NT2/D1 (cell line): Measurements from ENCODE around the gene ITPKB.

Experiments
- DNase-seq: peaks from one replicate; pipeline ENCODE4 v3.0.0-alpha.2; 2011; ENCODE audit warnings: low read depth, low spot score
- H3K27me3 ChIP-seq: 2 replicates; pipeline ENCODE4 v1.6.0; 2011; ENCODE audit warnings: mild to moderate bottlenecking; ENCODE audit not compliant: insufficient read length, insufficient read depth
- H3K36me3 ChIP-seq: 2 replicates; pipeline ENCODE4 v1.6.1; 2011; ENCODE audit warnings: mild to moderate bottlenecking, low read length, mixed read lengths; ENCODE audit not compliant: insufficient read depth, insufficient read length
- H3K4me1 ChIP-seq: 2 replicates; pipeline ENCODE4 v1.5.1; 2011; ENCODE audit not compliant: insufficient read depth, insufficient read length
- H3K4me3 ChIP-seq: 2 replicates; pipeline ENCODE4 v1.5.1; 2011; ENCODE audit warnings: low read depth; ENCODE audit not compliant: insufficient read length
- H3K9ac ChIP-seq: 2 replicates; pipeline ENCODE4 v1.6.0; 2011; ENCODE audit warnings: low read depth; ENCODE audit not compliant: insufficient read length
- H3K9me3 ChIP-seq: 2 replicates; pipeline ENCODE4 v1.5.1; 2011; ENCODE audit warnings: mild to moderate bottlenecking, low read length; ENCODE audit not compliant: insufficient read depth
- SUZ12 ChIP-seq: IDR thresholded peaks from 2 replicates; pipeline ENCODE4 v1.6.1; 2011; ENCODE audit not compliant: insufficient read length, insufficient read depth; ENCODE audit errors: extremely low read depth
- YY1 ChIP-seq: IDR thresholded peaks from 2 replicates; pipeline ENCODE4 v1.6.1; 2011; ENCODE audit not compliant: insufficient read length, insufficient read depth
- ZNF274 ChIP-seq: IDR thresholded peaks from 2 replicates; pipeline ENCODE4 v1.6.1; 2011; ENCODE audit warnings: mild to moderate bottlenecking, low read depth, low read length

ITPKB gene

DNA sequence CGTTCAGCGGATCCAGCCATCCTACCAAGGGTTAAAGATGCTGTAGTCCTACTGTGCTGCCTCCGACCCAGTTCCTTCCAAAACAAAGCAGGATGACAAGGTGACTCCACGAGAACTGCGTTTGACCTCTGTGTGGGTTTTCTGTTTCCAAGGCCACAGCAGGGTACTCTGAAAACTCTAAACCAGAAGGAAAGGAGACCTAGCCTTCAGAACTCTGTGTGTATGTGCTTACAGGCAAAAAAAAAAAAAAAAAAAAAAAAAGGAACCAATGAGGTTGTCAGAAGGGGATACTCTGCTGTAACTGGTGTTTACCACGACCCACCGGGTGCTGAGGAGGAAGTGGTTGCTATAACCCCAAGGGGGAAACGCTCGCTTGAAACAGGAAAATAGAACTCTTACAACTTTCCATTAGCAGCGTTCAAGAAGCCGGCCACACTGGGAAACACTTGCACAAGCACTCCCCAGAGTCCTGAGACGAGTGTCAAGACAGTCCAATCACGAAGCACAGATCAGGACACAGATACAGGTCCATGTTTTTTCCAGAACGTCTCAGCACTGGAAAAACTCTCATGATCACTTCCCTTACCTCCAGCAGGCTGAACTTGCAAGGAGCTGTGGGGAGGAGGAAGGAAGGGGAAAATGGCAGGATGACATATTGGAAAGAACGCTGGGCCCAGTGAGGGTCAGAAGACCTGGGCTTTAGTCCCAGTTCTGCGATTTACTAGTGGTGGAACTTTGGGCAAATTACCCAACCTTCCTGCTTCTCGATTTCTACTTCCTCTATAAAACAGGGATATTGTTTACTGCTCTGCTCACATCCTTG, 64.0 kb downstream of the ITPKB start:
- Histone ChIP-seq H3K9ac (no peak overlapping the region), H3K4me3 (no peak overlapping the region), H3K27me3 (peaks cover 7% of the 10 kb centered on the region), H3K9me3 (no peaks in the 10 kb centered on the region), H3K36me3 (peaks cover 3% of the 10 kb centered on the region), H3K4me1 (peaks cover 11% of the 10 kb centered on the region)
- no peak for TF ChIP-seq SUZ12
- no peak for TF ChIP-seq ZNF274
- no peak for DNase-seq

DNA sequence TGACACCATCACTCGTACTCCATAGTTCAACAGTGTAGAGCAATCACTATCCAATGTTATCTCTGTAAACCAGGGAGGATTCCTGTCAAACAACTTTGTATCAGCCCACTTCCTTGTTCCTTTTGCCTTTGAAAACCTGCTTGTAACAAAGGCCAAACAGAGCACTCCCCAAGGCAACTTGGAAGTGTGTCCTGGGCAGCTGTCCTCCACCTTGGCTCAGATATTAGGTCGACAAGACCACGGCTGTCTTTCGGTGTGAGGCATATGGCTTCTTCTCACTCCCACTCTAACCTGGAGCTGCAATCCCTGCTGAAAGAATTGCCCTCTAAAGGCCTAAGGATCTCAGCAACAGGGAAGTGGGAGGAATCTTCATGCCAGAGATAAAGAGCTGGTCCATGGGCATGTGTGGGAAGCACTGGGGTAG, 66.7 kb downstream of the ITPKB start:
- Histone ChIP-seq H3K4me3 (no peak overlapping the region), H3K4me1 (peaks cover 5% of the 10 kb centered on the region), H3K9ac (no peak overlapping the region), H3K36me3 (no peaks in the 10 kb centered on the region), H3K27me3 (no peaks in the 10 kb centered on the region), H3K9me3 (no peaks in the 10 kb centered on the region)
- TF ChIP-seq SUZ12 (no peak), YY1 (no peak), ZNF274 (no peak)
- DNase-seq: no peak

DNA sequence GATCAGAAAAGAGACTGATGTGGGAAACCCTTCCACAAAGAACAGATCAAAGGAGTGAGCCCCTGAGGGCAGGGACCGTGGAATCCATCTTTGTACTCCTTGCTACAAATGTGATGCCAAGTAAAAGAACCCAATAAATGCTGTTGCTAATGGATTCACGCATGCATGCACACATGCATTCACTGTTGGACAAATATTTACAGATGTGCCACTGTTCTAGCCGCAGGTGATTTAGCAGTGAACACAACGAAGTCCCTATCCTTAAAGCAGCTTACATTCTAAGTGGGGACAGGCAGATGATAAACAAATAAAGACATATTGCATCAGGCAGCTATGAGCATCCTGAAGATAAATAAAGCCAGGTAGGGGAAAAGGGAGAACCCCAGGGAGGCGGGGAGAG, 67.8 kb downstream of the ITPKB start:
- no peak for DNase-seq
- H3K4me3 ChIP-seq: no peak overlapping the region
- no peak overlapping the region for H3K9ac ChIP-seq
- no peaks in the 10 kb centered on the region for H3K9me3 ChIP-seq
- peaks cover under 1% of the 10 kb centered on the region for H3K4me1 ChIP-seq
- no peaks in the 10 kb centered on the region for H3K27me3 ChIP-seq
- H3K36me3 ChIP-seq: no peaks in the 10 kb centered on the region
- TF ChIP-seq ZNF274: no peak
- TF ChIP-seq YY1: no peak
- no peak for TF ChIP-seq SUZ12

DNA sequence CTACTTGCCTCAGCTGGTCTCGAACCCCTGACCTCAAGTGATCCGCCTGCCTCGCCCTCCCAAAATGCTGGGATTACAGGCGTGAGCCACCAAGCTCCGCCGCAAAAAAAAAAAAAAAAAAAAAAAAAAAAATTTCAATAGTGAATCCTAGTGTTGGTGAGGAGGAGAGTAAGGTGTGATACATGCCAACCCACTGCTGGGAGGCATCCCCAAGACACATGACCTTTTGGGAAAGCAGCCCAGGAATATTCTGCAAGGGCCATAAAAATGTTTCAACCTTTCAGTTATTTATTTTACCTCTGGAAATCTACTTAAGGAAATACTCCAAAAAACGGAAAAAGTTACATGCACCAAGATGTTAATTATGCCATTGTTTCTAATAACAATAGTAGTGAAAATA, 69.0 kb downstream of the ITPKB start:
- H3K4me1 ChIP-seq: peaks cover 3% of the 10 kb centered on the region
- no peak overlapping the region for H3K4me3 ChIP-seq
- DNase-seq: no peak
- no peaks in the 10 kb centered on the region for H3K9me3 ChIP-seq
- H3K9ac ChIP-seq: no peak overlapping the region
- no peak for TF ChIP-seq SUZ12
- TF ChIP-seq ZNF274: no peak
- TF ChIP-seq YY1: no peak
- H3K27me3 ChIP-seq: no peaks in the 10 kb centered on the region
- H3K36me3 ChIP-seq: no peaks in the 10 kb centered on the region

DNA sequence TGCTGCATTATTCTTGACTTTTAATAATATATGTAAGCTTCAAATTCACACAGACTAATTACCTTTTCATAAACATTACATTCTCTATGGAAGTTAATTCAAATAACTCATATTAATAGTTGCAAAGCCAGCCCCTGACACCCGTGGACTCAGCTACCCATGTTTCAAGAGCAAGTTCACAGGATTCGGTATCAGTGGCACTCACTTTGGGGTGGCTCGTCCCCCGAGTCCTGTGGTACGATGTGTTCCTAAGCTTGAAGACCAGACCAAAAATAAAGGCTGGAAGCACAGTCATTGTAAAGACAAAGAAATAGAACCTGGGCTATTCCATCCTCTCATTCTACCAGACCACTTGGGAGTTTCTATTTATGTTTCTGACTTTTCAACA, 70.9 kb downstream of the ITPKB start:
- TF ChIP-seq SUZ12 (no peak), ZNF274 (no peak), YY1 (no peak)
- H3K9ac ChIP-seq: no peak overlapping the region
- H3K36me3 ChIP-seq: no peaks in the 10 kb centered on the region
- H3K4me3 ChIP-seq: no peak overlapping the region
- H3K9me3 ChIP-seq: no peaks in the 10 kb centered on the region
- DNase-seq: no peak
- peaks cover 3% of the 10 kb centered on the region for H3K4me1 ChIP-seq
- no peaks in the 10 kb centered on the region for H3K27me3 ChIP-seq

GRCh38 chr1:226666692-226667091, 72.4 kb downstream of the ITPKB start:
- Histone ChIP-seq H3K4me1 (peaks cover 3% of the 10 kb centered on the region), H3K27me3 (no peaks in the 10 kb centered on the region), H3K4me3 (no peak overlapping the region), H3K9me3 (no peaks in the 10 kb centered on the region), H3K9ac (no peak overlapping the region), H3K36me3 (no peaks in the 10 kb centered on the region)
- no peak for DNase-seq
- no peak for TF ChIP-seq SUZ12
- no peak for TF ChIP-seq YY1
- no peak for TF ChIP-seq ZNF274

GRCh38 chr1:226666164-226666506, 72.9 kb downstream of the ITPKB start:
- TF ChIP-seq ZNF274 (no peak), SUZ12 (no peak), YY1 (no peak)
- Histone ChIP-seq H3K36me3 (no peaks in the 10 kb centered on the region), H3K9me3 (no peaks in the 10 kb centered on the region), H3K4me3 (no peak overlapping the region), H3K4me1 (peaks cover 7% of the 10 kb centered on the region), H3K27me3 (no peaks in the 10 kb centered on the region), H3K9ac (no peak overlapping the region)
- DNase-seq: no peak
